ENCODE data around the gene RBMS1.

The RBMS1 gene

GRCh38 chr2:160251569-160251968 is 242.0 kb downstream of the RBMS1 start:
- no peak for DNase-seq (ENCODE audit: low read depth)

GRCh38 chr2:160249876-160250275 is 243.7 kb downstream of the RBMS1 start:
- no peak for DNase-seq (ENCODE audit: low read depth)

GRCh38 chr2:160247296-160248035 is 246.1 kb downstream of the RBMS1 start:
- DNase-seq (ENCODE audit: low read depth) = no peak

- no peak for DNase-seq (ENCODE audit: low read depth)
Measured at GRCh38 chr2:160246356-160246755, 247.3 kb downstream of the RBMS1 start.

- DNase-seq (ENCODE audit: low read depth) = no peak
Measured at GRCh38 chr2:160245614-160246155, 247.9 kb downstream of the RBMS1 start.

- DNase-seq (ENCODE audit: low read depth) = no peak
Measured at GRCh38 chr2:160242893-160243564, 250.6 kb downstream of the RBMS1 start.

- no peak for DNase-seq (ENCODE audit: low read depth)
Measured at GRCh38 chr2:160241251-160242137, 252.1 kb downstream of the RBMS1 start.

GRCh38 chr2:160239436-160239835 is 254.2 kb downstream of the RBMS1 start:
- DNase-seq (ENCODE audit: low read depth) = no peak

- no peak for DNase-seq (ENCODE audit: low read depth)
Measured at GRCh38 chr2:160238392-160238791, 255.2 kb downstream of the RBMS1 start.

- DNase-seq (ENCODE audit: low read depth) = no peak
Measured at GRCh38 chr2:160232905-160233475, 260.6 kb downstream of the RBMS1 start.

GRCh38 chr2:160229591-160229990 is 264.0 kb downstream of the RBMS1 start:
- no peak for DNase-seq (ENCODE audit: low read depth)

- DNase-seq (ENCODE audit: low read depth) = no peak
Measured at GRCh38 chr2:160228141-160228917, 265.3 kb downstream of the RBMS1 start.

GRCh38 chr2:160227293-160227915 is 266.2 kb downstream of the RBMS1 start:
- no peak for DNase-seq (ENCODE audit: low read depth)

- no peak for DNase-seq (ENCODE audit: low read depth)
Measured at GRCh38 chr2:160226367-160226766, 267.2 kb downstream of the RBMS1 start.

GRCh38 chr2:160225722-160226121 is 267.9 kb downstream of the RBMS1 start:
- no peak for DNase-seq (ENCODE audit: low read depth)

GRCh38 chr2:160224507-160224906 is 269.1 kb downstream of the RBMS1 start:
- no peak for DNase-seq (ENCODE audit: low read depth)

GRCh38 chr2:160224060-160224459 is 269.5 kb downstream of the RBMS1 start:
- DNase-seq (ENCODE audit: low read depth) = peak; percentile 16

GRCh38 chr2:160223560-160223959 is 270.0 kb downstream of the RBMS1 start:
- DNase-seq (ENCODE audit: low read depth) = no peak

GRCh38 chr2:160222546-160223283 is 270.9 kb downstream of the RBMS1 start:
- no peak for DNase-seq (ENCODE audit: low read depth)

All from activated T-helper 9 cell treated with anti-CD3 and anti-CD28 coated beads, Interleukin-2, amount 50 U/mL, for 16 hours (primary cell).